SK-N-MC (cell line): ENCODE results near the gene TTLL11.

Experiments used
- DNase-seq: peaks from one replicate; pipeline ENCODE4 v3.0.0-alpha.2; 2011; ENCODE audit warnings: low read depth, low spot score
- H3K27ac ChIP-seq: fragments of 200-600 bp; sonication (generic); 2 replicates; pipeline ENCODE4 v1.5.1; 2016; ENCODE audit warnings: mixed run types
- H3K36me3 ChIP-seq: fragments of 200-600 bp; sonication (generic); 2 replicates; pipeline ENCODE4 v1.6.1; 2017; ENCODE audit warnings: antibody characterized with exemption, low read length, mixed read lengths; ENCODE audit not compliant: insufficient read depth
- H3K4me3 ChIP-seq: fragments of 200-600 bp; sonication (generic); 2 replicates; pipeline ENCODE4 v1.5.1; 2016
- H3K9ac ChIP-seq: fragments of 200-600 bp; sonication (generic); 2 replicates; pipeline ENCODE4 v1.8.0; 2017; ENCODE audit warnings: mixed run types, mixed read lengths; ENCODE audit not compliant: insufficient read length
- H3K9me3 ChIP-seq: fragments of 200-600 bp; sonication (generic); 2 replicates; pipeline ENCODE4 v1.6.1; 2017; ENCODE audit warnings: low read depth, mild to moderate bottlenecking, antibody characterized with exemption, low read length, moderate library complexity, mixed read lengths
- EZH2 ChIP-seq: fragments of 200-600 bp; sonication (generic); IDR thresholded peaks from one replicate; pipeline ENCODE4 v1.6.1; 2017; ENCODE audit warnings: antibody characterized with exemption
- FOXP2 ChIP-seq: optimal IDR thresholded peaks from 2 replicates; pipeline ENCODE3; 2011; ENCODE audit warnings: mild to moderate bottlenecking, moderate library complexity; ENCODE audit not compliant: insufficient read depth; ENCODE audit errors: extremely low read length, control extremely low read depth
- POLR2AphosphoS5 ChIP-seq: IDR thresholded peaks from 2 replicates; pipeline ENCODE4 v1.6.1; 2012; ENCODE audit warnings: mild to moderate bottlenecking, low read depth, low read length, borderline replicate concordance

TTLL11 gene

DNA sequence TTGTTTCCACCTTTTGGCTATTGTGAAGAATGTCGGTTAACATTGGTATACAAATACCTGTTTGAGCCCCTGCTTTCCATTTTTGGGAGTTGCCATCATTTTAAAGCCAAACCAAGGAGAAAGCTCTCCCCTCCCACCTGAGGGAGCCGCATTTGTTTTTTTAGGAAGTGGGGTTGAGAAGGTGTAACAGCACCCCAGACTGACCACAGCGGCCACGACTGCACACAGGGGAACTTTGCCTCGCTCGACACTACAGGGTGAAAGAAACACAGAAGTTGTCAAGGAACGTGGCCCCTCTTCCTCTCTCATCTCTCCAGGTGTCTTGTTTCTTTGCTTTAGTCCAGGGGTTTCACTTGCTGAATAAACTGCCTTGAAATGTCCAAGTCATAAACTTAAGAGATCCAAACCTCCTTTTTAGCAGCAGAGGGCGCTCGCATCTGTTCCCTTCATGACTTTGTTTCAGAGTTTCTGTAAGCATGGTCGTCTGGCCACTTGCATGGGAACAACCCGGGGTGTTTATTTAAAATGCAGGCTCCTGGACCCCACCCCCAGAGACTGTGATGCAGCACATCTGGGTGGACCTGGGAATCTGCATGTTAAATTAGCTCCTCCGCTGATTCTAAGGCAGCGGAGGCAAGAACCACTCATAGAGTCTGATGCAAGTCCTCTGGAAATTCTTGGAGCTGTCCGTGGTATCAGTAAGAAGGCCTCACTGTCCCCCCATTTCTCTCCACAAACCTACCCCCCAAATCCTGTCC, 2.1 kb upstream of the TTLL11 start:
- Histone ChIP-seq H3K9me3 (no peaks in the 10 kb centered on the region), H3K9ac (no peak overlapping the region), H3K27ac (no peak overlapping the region), H3K36me3 (no peaks in the 10 kb centered on the region), H3K4me3 (no peak overlapping the region)
- DNase-seq: no peak
- TF ChIP-seq POLR2AphosphoS5: no peak
- TF ChIP-seq FOXP2: no peak
- no peak for TF ChIP-seq EZH2

DNA sequence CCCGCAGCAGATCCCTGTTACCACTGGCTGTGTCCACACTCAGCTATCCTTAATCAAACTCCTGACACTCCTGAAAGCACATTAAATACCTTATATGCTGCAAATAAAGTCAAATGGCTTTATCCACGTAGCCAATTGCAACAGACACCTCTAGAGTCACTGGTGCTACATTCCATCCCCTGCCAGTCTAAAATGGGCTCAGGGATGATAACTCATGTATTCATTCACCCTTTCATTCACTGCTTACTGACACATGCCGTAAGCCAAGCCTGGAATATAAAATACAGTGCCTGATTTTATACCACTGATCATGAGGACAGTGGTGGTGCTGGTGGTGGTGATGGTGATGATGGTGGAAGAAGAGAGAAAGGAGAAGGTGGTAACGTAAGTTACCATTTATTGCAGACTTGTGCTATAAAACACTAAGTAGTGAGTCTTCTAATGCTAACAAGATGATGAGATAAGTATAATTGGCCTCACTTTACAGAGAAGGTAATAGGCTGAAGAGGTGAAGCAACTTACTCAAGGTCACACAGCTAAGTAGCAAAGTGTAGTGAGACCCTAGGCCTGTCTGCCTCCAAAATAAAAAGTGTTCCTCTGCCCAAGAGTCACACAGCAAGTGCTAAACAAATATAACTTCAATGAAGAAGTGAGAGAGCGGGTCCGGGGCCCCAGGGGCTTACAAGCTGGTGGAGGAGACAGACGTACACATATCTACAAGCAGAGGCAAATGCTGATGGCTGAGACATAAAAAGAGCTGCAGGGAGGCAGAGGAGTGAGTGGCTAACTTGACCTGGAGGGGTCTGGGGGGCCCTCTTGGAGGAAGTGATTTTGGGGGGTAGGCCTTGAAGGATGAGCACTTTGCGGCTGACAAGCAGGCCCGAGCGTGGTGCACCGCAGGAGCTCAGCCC, 1.2 kb downstream of the TTLL11 start:
- H3K36me3 ChIP-seq: no peaks in the 10 kb centered on the region

DNA sequence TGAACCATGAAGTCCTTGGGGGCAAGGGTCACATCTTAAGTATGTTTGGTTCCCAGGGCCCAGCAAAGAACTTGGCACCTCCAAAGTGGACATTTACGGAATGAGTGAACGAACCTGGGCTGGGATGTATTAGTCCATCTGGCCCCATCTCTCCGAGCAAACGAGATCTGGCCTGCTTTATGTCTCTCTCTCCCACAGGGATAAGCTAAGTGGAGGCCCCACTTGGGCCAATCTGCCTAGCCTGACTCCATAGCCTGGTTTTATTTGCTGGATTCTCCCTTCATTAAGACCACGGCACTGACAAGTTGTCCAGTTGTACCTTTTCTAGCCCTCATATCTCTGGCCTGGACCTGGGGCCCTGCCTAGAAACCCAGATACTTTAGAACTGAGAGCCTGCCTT, 2.1 kb downstream of the TTLL11 start:
- Histone ChIP-seq H3K36me3 (no peaks in the 10 kb centered on the region), H3K9me3 (no peaks in the 10 kb centered on the region), H3K9ac (no peak overlapping the region), H3K27ac (no peak overlapping the region), H3K4me3 (no peak overlapping the region)
- no peak for DNase-seq
- TF ChIP-seq EZH2 (no peak), POLR2AphosphoS5 (no peak), FOXP2 (no peak)

More for the DNA sequence above, 1.2 kb downstream of the TTLL11 start:
- TF ChIP-seq FOXP2: no peak
- no peak for TF ChIP-seq POLR2AphosphoS5
- TF ChIP-seq EZH2: no peak
- no peak for DNase-seq
- no peaks in the 10 kb centered on the region for H3K9me3 ChIP-seq
- H3K27ac ChIP-seq: no peak overlapping the region
- H3K4me3 ChIP-seq: peak overlapping the region; percentile 90
- H3K9ac ChIP-seq: peak overlapping the region; percentile 81

DNA sequence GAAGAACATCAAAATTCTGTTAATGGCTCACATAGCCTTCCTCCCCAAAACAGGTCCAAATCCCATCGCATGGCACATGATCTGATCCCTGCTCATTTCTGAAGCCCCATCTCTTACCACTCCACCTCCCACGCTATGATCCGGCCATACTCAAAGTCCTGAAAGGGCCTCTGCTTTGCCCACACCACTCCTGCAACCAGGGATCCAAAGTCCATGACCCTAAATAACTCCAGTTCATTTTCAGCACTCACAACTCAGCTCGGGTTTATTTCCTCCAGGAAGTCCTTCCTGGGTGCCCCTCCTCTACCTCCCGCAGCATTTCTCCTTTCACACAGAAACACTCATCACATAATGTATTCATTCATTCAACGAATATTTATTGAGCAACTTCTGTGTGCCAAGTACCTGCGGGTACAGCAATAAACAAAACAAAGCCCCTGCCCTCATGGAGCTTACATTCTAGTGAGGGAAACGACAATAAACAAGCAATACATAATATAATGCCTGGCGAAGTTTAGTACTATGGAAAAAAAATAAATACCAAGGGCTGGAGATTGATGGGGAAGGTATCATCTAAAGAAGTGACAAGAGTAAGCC, 2.7 kb downstream of the TTLL11 start:
- no peak for TF ChIP-seq POLR2AphosphoS5
- TF ChIP-seq FOXP2: no peak
- no peak for TF ChIP-seq EZH2
- Histone ChIP-seq H3K36me3 (no peaks in the 10 kb centered on the region), H3K9ac (no peak overlapping the region), H3K27ac (no peak overlapping the region), H3K9me3 (no peaks in the 10 kb centered on the region), H3K4me3 (no peak overlapping the region)
- no peak for DNase-seq

DNA sequence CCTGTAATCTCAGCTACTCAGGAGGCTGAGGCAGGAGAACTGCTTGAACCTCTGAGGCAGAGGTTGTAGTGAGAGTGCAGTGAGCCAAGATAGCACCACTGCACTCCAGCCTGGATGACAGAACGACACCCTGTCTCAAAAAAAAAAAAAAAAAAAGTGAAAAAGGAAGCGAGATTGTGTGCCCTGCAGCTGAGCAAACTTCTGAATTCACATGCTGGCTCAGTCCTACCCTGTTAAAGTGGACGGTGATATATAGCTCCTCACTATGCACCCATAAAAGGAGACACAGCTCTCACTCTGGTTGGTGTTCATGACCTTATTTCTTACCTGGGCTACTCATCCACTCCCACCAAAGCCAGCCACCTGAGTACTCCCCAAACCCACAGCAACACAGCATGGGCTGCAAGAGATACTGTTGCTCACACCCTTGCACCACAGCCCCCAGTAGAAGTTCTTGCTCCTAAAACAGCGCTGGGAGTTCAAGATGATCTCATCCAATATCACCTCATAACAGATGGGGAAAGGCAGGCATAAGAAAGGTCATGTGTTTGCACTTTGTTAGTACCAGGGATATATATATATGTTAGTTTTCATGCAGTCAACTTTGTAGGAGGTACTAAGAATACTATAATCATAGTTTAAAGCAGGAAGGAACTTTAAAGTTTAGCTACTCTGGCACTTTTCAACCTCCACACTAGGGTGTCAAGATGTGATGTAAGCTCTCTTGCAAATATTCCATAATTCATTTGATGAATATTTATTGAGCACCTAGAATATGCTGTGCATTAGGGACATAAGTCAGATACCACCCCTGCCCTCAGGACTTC, 4.0 kb downstream of the TTLL11 start:
- Histone ChIP-seq H3K4me3 (no peak overlapping the region), H3K9me3 (no peaks in the 10 kb centered on the region), H3K27ac (no peak overlapping the region), H3K36me3 (no peaks in the 10 kb centered on the region), H3K9ac (no peak overlapping the region)
- TF ChIP-seq EZH2 (no peak), POLR2AphosphoS5 (no peak), FOXP2 (no peak)
- DNase-seq: no peak

DNA sequence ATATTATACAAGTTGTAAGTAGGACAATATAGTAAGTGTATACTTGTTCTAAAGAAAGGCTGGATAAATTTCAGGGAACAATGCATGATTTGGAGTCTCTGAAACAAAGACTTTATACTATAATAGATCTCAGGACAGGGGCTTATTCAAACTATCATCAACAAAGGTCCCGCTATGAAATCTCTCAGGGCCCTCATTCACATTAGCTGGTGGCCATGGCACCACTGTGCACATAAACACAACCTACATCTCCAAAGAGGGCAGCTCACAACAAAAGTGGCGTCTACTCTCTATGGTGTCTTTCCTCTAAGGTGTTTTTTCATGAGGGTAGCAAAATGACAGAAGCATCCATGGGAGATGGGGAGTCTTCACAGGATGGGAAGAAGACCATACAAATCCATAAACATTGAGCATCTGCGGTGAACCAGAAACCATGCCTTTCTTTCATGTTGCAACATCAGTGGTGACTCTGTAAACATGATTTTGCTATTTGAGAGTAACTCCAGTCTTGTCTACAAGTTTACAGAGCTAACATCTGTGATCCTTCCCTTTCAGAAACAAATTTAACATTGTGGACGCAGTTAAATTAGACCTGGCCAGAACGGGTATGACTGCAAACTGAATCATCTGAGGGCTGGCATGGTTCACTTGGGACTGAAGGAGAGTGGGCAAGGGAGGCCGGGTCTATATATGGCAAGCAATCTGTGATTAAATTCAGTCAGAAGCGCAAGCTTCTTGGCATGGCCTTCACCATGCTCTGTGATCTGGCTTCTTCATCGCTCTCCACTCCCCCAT, 5.5 kb downstream of the TTLL11 start:
- Histone ChIP-seq H3K27ac (no peak overlapping the region), H3K9ac (no peak overlapping the region), H3K36me3 (no peaks in the 10 kb centered on the region), H3K4me3 (no peak overlapping the region), H3K9me3 (no peaks in the 10 kb centered on the region)
- no peak for DNase-seq
- TF ChIP-seq EZH2 (no peak), POLR2AphosphoS5 (no peak), FOXP2 (no peak)

DNA sequence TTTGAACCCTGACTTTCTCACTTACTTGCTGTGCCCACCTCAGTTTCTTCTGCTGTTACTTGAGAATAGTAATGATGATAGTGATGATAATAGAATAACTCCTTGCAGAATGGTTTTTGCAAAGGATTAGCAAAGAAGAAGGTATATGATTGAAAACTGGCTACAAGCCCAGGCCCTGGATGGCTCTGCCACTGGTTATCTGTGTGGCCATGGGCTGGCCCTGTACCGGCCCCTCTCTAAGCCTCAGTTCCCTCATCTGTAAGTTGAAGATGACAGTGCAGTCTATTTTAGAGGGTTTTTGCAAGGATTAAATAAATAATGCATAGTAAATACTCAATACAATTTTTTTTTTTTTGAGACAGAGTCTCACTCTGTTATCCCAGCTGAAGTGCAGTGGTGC, 6.2 kb downstream of the TTLL11 start:
- Histone ChIP-seq H3K36me3 (no peaks in the 10 kb centered on the region), H3K27ac (no peak overlapping the region), H3K9me3 (no peaks in the 10 kb centered on the region), H3K9ac (no peak overlapping the region), H3K4me3 (no peak overlapping the region)
- no peak for DNase-seq
- no peak for TF ChIP-seq FOXP2
- TF ChIP-seq POLR2AphosphoS5: no peak
- TF ChIP-seq EZH2: no peak
